ENCODE measurements around the gene VPS16. TPM values are rescaled to one million over a fixed set of nuclear protein-coding genes. Genes with fewer than 3 reads are reported as not detected.
"Not testable (repeated sequence)": the region's sequence is repeated elsewhere in the genome, so short reads cannot be mapped to it uniquely, and the experiment has no call there.

The VPS16 gene
- total RNA-seq, 4 donors from 2014 or later, result 26.7 to 44.9 (median 43.4) TPM

- TF ChIP-seq CTCF (IDR thresholded peaks at IDR 0.05) (no peak), POLR2A (IDR thresholded peaks at IDR 0.05) (no peak)
Measured at GRCh38 chr20:2822073-2822472, 18.5 kb upstream of the VPS16 start.

GRCh38 chr20:2825761-2826160 lies 14.8 kb upstream of the VPS16 start:
- Histone ChIP-seq H3K36me3 (no peaks in the 10 kb centered on the region), H3K9me3 (no peaks in the 10 kb centered on the region), H3K27me3 (peaks cover 12% of the 10 kb centered on the region), H3K4me1 (peaks cover 0 to 7% of the 10 kb centered on the region in 2 donors), H3K4me3 (replicated peaks in 1 of 3) (no peak overlapping the region), H3K27ac (no peak overlapping the region)
- TF ChIP-seq CTCF (IDR thresholded peaks at IDR 0.05), result no peak
- no peak for TF ChIP-seq POLR2A (IDR thresholded peaks at IDR 0.05)
- intact Hi-C loops (cut with DNase I), result no loop called here
- 93 to 95% methylated on average over 2 of the region's 2 CpGs for WGBS, 2 donors
- no peak for DNase-seq

More at GRCh38 chr20:2822073-2822472, 18.5 kb upstream of the VPS16 start:
- 21 to 29% methylated on average over 5 of the region's 5 CpGs for WGBS, 2 donors
- peaks cover 16% of the 10 kb centered on the region for H3K27me3 ChIP-seq
- H3K9me3 ChIP-seq, result no peaks in the 10 kb centered on the region
- H3K27ac ChIP-seq, result no peak overlapping the region
- no peak for DNase-seq
- H3K4me3 ChIP-seq (replicated peaks in 1 of 3), result no peak overlapping the region
- peaks cover 0 to 7% of the 10 kb centered on the region in 2 donors for H3K4me1 ChIP-seq
- intact Hi-C loops (cut with DNase I), result no loop called here
- H3K36me3 ChIP-seq, result no peaks in the 10 kb centered on the region

GRCh38 chr20:2826655-2827054 lies 13.9 kb upstream of the VPS16 start:
- H3K36me3 ChIP-seq, result no peaks in the 10 kb centered on the region
- WGBS, 2 donors, result 91% methylated on average over 4 of the region's 4 CpGs
- no peaks in the 10 kb centered on the region for H3K9me3 ChIP-seq
- intact Hi-C loops (cut with DNase I), result no loop called here
- H3K27ac ChIP-seq, result no peak overlapping the region
- DNase-seq, result no peak
- no peak for TF ChIP-seq POLR2A (IDR thresholded peaks at IDR 0.05)
- no peak for TF ChIP-seq CTCF (IDR thresholded peaks at IDR 0.05)
- peaks cover 5% of the 10 kb centered on the region for H3K27me3 ChIP-seq
- no peak overlapping the region for H3K4me3 ChIP-seq (replicated peaks in 1 of 3)
- no peaks in the 10 kb centered on the region for H3K4me1 ChIP-seq

- Histone ChIP-seq H3K27me3 (peaks cover 5% of the 10 kb centered on the region), H3K36me3 (no peaks in the 10 kb centered on the region), H3K9me3 (no peaks in the 10 kb centered on the region), H3K4me3 (replicated peaks in 1 of 3) (no peak overlapping the region), H3K4me1 (no peaks in the 10 kb centered on the region), H3K27ac (no peak overlapping the region)
- DNase-seq, result no peak
- WGBS, 2 donors, result 72 to 73% methylated on average over 6 of the region's 6 CpGs
- intact Hi-C loops (cut with DNase I), result no loop called here
- TF ChIP-seq CTCF (IDR thresholded peaks at IDR 0.05) (no peak), POLR2A (IDR thresholded peaks at IDR 0.05) (no peak)
Measured at GRCh38 chr20:2829376-2829775, 11.2 kb upstream of the VPS16 start.

GRCh38 chr20:2831206-2831605 lies 9.3 kb upstream of the VPS16 start:
- H3K36me3 ChIP-seq; H3K27ac ChIP-seq; H3K4me1 ChIP-seq; H3K27me3 ChIP-seq; intact Hi-C loops (cut with DNase I); H3K9me3 ChIP-seq; H3K4me3 ChIP-seq (replicated peaks in 1 of 3): not testable (repeated sequence)
- 54 to 59% methylated on average over 7 of the region's 7 CpGs for WGBS, 2 donors
- DNase-seq, result peak; percentile 60 to 63

GRCh38 chr20:2833761-2834160 lies 6.8 kb upstream of the VPS16 start:
- H3K4me1 ChIP-seq, result no peaks in the 10 kb centered on the region
- DNase-seq, result no peak
- intact Hi-C loops (cut with DNase I), result no loop called here
- no peaks in the 10 kb centered on the region for H3K27me3 ChIP-seq
- no peak overlapping the region for H3K27ac ChIP-seq
- no peak overlapping the region for H3K4me3 ChIP-seq (replicated peaks in 1 of 3)
- no peak for TF ChIP-seq POLR2A (IDR thresholded peaks at IDR 0.05)
- TF ChIP-seq CTCF (IDR thresholded peaks at IDR 0.05), result no peak
- 94 to 96% methylated on average over 1 of the region's 1 CpG for WGBS, 2 donors
- H3K9me3 ChIP-seq, result no peaks in the 10 kb centered on the region
- peaks cover 0 to 8% of the 10 kb centered on the region in 2 donors for H3K36me3 ChIP-seq
